H9 (cell line): ENCODE data around the gene DPM2. TPM values are rescaled to one million over a fixed set of nuclear protein-coding genes. Genes with fewer than 3 reads are reported as not detected.

ENCODE experiments used
- DNase-seq: peaks from one replicate; pipeline ENCODE4 v3.0.0-alpha.2; 2017
- H2AFZ ChIP-seq: one replicate; pipeline ENCODE4 v1.6.1; 2013; ENCODE audit warnings: mild to moderate bottlenecking, low read length, control low read depth, moderate library complexity
- H2AK5ac ChIP-seq: 2 replicates; pipeline ENCODE4 v1.6.1; 2013; ENCODE audit warnings: low read length, control low read depth, mixed read lengths; ENCODE audit not compliant: insufficient read length
- H2BK120ac ChIP-seq: one replicate; pipeline ENCODE4 v1.6.1; 2013; ENCODE audit warnings: low read depth, mild to moderate bottlenecking, low read length, control low read depth, inconsistent platforms; ENCODE audit not compliant: poor library complexity, severe bottlenecking
- H2BK12ac ChIP-seq: 2 replicates; pipeline ENCODE4 v1.6.1; 2013; ENCODE audit warnings: low read length, control low read depth, mixed read lengths, low read depth; ENCODE audit not compliant: insufficient read length
- H2BK15ac ChIP-seq: 2 replicates; pipeline ENCODE4 v1.6.1; 2013; ENCODE audit warnings: low read depth, low read length, control low read depth
- H2BK20ac ChIP-seq: one replicate; pipeline ENCODE4 v1.6.1; 2013; ENCODE audit warnings: low read depth, mild to moderate bottlenecking, low read length, control low read depth, inconsistent platforms; ENCODE audit not compliant: poor library complexity, severe bottlenecking
- H2BK5ac ChIP-seq: 2 replicates; pipeline ENCODE4 v1.6.1; 2013; ENCODE audit warnings: low read length, control low read depth, mixed read lengths; ENCODE audit not compliant: insufficient read length
- H3K14ac ChIP-seq: 2 replicates; pipeline ENCODE4 v1.6.1; 2013; ENCODE audit warnings: low read length, control low read depth; ENCODE audit not compliant: insufficient read depth
- H3K18ac ChIP-seq: 2 replicates; pipeline ENCODE4 v1.6.1; 2013; ENCODE audit warnings: low read depth, mild to moderate bottlenecking, mixed read lengths, low read length, control low read depth; ENCODE audit not compliant: insufficient read length
- H3K23ac ChIP-seq: 2 replicates; pipeline ENCODE4 v1.6.1; 2013; ENCODE audit warnings: low read length, control low read depth, mixed read lengths, low read depth; ENCODE audit not compliant: insufficient read length
- H3K23me2 ChIP-seq: 2 replicates; pipeline ENCODE4 v1.6.1; 2013; ENCODE audit warnings: low read depth, mild to moderate bottlenecking, mixed read lengths, low read length, control low read depth; ENCODE audit not compliant: insufficient read length, poor library complexity, severe bottlenecking
- H3K27ac ChIP-seq: 2 replicates; pipeline ENCODE4 v1.5.1; 2013; ENCODE audit warnings: low read length, control low read depth, mixed read lengths, low read depth; ENCODE audit not compliant: insufficient read length
- H3K27me3 ChIP-seq: 2 replicates; pipeline ENCODE4 v1.6.1; 2013; ENCODE audit warnings: low read length, control low read depth, inconsistent platforms; ENCODE audit not compliant: insufficient read depth
- H3K4ac ChIP-seq: 2 replicates; pipeline ENCODE4 v1.6.1; 2013; ENCODE audit warnings: low read depth, mild to moderate bottlenecking, control low read depth, inconsistent platforms, low read length, moderate library complexity
- H3K4me1 ChIP-seq: 2 replicates; pipeline ENCODE4 v1.6.1; 2013; ENCODE audit warnings: low read length, control low read depth, inconsistent platforms; ENCODE audit not compliant: insufficient read depth
- H3K4me2 ChIP-seq: 2 replicates; pipeline ENCODE4 v1.6.1; 2013; ENCODE audit warnings: low read length, control low read depth, mixed read lengths; ENCODE audit not compliant: insufficient read length, insufficient read depth
- H3K56ac ChIP-seq: 2 replicates; pipeline ENCODE4 v1.6.1; 2013; ENCODE audit warnings: low read depth, mild to moderate bottlenecking, mixed read lengths, low read length, control low read depth; ENCODE audit not compliant: insufficient read length
- H3K79me1 ChIP-seq: 2 replicates; pipeline ENCODE4 v1.6.1; 2013; ENCODE audit warnings: low read depth, mild to moderate bottlenecking, moderate library complexity, low read length, control low read depth, inconsistent platforms; ENCODE audit not compliant: insufficient read depth, poor library complexity, severe bottlenecking
- H3K79me2 ChIP-seq: 2 replicates; pipeline ENCODE4 v1.6.1; 2013; ENCODE audit warnings: low read length, control low read depth, inconsistent platforms; ENCODE audit not compliant: insufficient read depth
- H3K9ac ChIP-seq: 2 replicates; pipeline ENCODE4 v1.6.1; 2013; ENCODE audit warnings: low read length, control low read depth, mixed read lengths; ENCODE audit not compliant: insufficient read length; ENCODE audit errors: extremely low read depth
- H3K9me3 ChIP-seq: one replicate; pipeline ENCODE4 v1.6.1; 2013; ENCODE audit warnings: low read depth, low read length, inconsistent platforms; ENCODE audit not compliant: control insufficient read depth
- H3T11ph ChIP-seq: one replicate; pipeline ENCODE4 v1.6.1; 2013; ENCODE audit warnings: mild to moderate bottlenecking, low read length, control low read depth, inconsistent platforms
- H4K20me1 ChIP-seq: one replicate; pipeline ENCODE4 v1.6.1; 2013; ENCODE audit not compliant: control insufficient read depth, insufficient read length, insufficient read depth
- H4K5ac ChIP-seq: 2 replicates; pipeline ENCODE4 v1.6.1; 2013; ENCODE audit warnings: low read depth, mild to moderate bottlenecking, mixed read lengths, low read length, control low read depth; ENCODE audit not compliant: insufficient read length
- H4K8ac ChIP-seq: replicated peaks from 2 replicates; pipeline ENCODE4 v1.6.1; 2013; ENCODE audit warnings: low read length, control low read depth, mixed read lengths, low read depth; ENCODE audit not compliant: insufficient read length
- H4K91ac ChIP-seq: 2 replicates; pipeline ENCODE4 v1.6.1; 2013; ENCODE audit warnings: low read depth, mild to moderate bottlenecking, moderate library complexity, mixed read lengths, low read length, control low read depth; ENCODE audit not compliant: insufficient read length
- H3K27ac Mint-ChIP-seq, 3 experiments: 2 replicates in 2 of 3; 3 replicates in 1 of 3; pipeline ENCODE4 v1.8.0; 2020 to 2021; ENCODE audit warnings: mixed read lengths in 3 of 3, mild to moderate bottlenecking in 1 of 3, moderate library complexity in 1 of 3
- H3K27me3 Mint-ChIP-seq: 2 replicates; pipeline ENCODE4 v1.8.0; 2021; ENCODE audit warnings: low read depth, mild to moderate bottlenecking, moderate library complexity, mixed read lengths
- H3K36me3 Mint-ChIP-seq, 3 experiments: 2 replicates in 2 of 3; 3 replicates in 1 of 3; pipeline ENCODE4 v1.8.0; 2020 to 2021; ENCODE audit warnings: low read depth in 3 of 3, mixed read lengths in 3 of 3; ENCODE audit not compliant: insufficient read depth in 1 of 3
- H3K4me1 Mint-ChIP-seq, 2 experiments: 2 replicates each; pipeline ENCODE4 v1.8.0; 2020; ENCODE audit warnings: mixed read lengths in 2 of 2
- H3K4me3 Mint-ChIP-seq, 2 experiments: 2 replicates in 1 of 2; 3 replicates in 1 of 2; pipeline ENCODE4 v1.8.0; 2020 to 2021; ENCODE audit warnings: mild to moderate bottlenecking in 2 of 2, mixed read lengths in 2 of 2, moderate library complexity in 1 of 2
- H3K9me3 Mint-ChIP-seq, 2 experiments: 2 replicates in 1 of 2; 3 replicates in 1 of 2; pipeline ENCODE4 v1.8.0; 2020; ENCODE audit warnings: mild to moderate bottlenecking in 2 of 2, mixed read lengths in 2 of 2, moderate library complexity in 1 of 2
- CTCF ChIP-seq: fragments of 200-600 bp; sonication (generic); conservative IDR thresholded peaks from 3 replicates; pipeline ENCODE4 v1.8.0; 2021; ENCODE audit warnings: antibody characterized with exemption, mild to moderate bottlenecking
- WGBS: extraction: QIAGEN DNeasy Blood & Tissue Kit; methylation state at CpG from one replicate; pipeline ENCODE4 v1.1.7; 2013; ENCODE audit warnings: missing lambda C conversion rate, low lambda C conversion rate, mixed read lengths; ENCODE audit not compliant: insufficient read length; ENCODE audit errors: extremely low coverage; 5-methylcytosine and 5-hydroxymethylcytosine counted together
- total RNA-seq: library from RNA; stranded (reverse); gene quantifications from 2 replicates; pipeline ENCODE4 v1.2.1, GENCODE V29; 2021

DPM2 gene
- total RNA-seq, 1 experiment from 2014 or later = 46.1 TPM

- peaks cover 24% of the 10 kb centered on the region; the same call in 1 of the 2 replicates for H3K79me2 ChIP-seq
- no peak for TF ChIP-seq CTCF
- no peaks in the 10 kb centered on the region for H3K27me3 ChIP-seq
These were observed 28.9 kb upstream of the DPM2 start for GRCh38 chr9:127966416-127967150.

More at GRCh38 chr9:127966416-127967150, 28.9 kb upstream of the DPM2 start:
- no peak overlapping the region for H2BK5ac ChIP-seq
- no peak overlapping the region for H2BK12ac ChIP-seq
- no peaks in the 10 kb centered on the region for H3K23me2 ChIP-seq
- H3T11ph ChIP-seq = no peak overlapping the region
- Mint-ChIP-seq H3K36me3 (peaks cover 0 to 12% (median under 1%) of the 10 kb centered on the region in 3 experiments; a peak in 4 of 7 replicates), H3K27ac (peak overlapping the region in 2 of 3 experiments; percentile 44 to 82; a peak in 2 of 7 replicates), H3K27me3 (no peaks in the 10 kb centered on the region), H3K9me3 (no peaks in the 10 kb centered on the region; a peak in 1 of 5 replicates), H3K4me1 (peaks cover 66 to 85% of the 10 kb centered on the region in 2 experiments), H3K4me3 (no peak overlapping the region)
- no peak overlapping the region for H3K23ac ChIP-seq
- peaks cover 5% of the 10 kb centered on the region for H3K79me1 ChIP-seq
- no peak for DNase-seq
- H4K91ac ChIP-seq = no peak overlapping the region
- no peaks in the 10 kb centered on the region for H3K9me3 ChIP-seq
- no peak overlapping the region for H2BK20ac ChIP-seq
- no CpG with 5 or more reads among the region's 8 CpGs for WGBS
- H2BK15ac ChIP-seq = no peak overlapping the region
- H3K4ac ChIP-seq = no peak overlapping the region
- no peak overlapping the region for H4K5ac ChIP-seq
- H3K9ac ChIP-seq = no peak overlapping the region
- H3K4me1 ChIP-seq = peaks cover 1% of the 10 kb centered on the region; the same call in 1 of the 2 replicates
- no peak overlapping the region for H4K8ac ChIP-seq
- no peak overlapping the region for H2AFZ ChIP-seq
- no peak overlapping the region for H3K14ac ChIP-seq
- H4K20me1 ChIP-seq = peaks cover 2% of the 10 kb centered on the region
- H3K18ac ChIP-seq = no peak overlapping the region
- H2AK5ac ChIP-seq = no peak overlapping the region
- no peak overlapping the region for H3K56ac ChIP-seq
- H2BK120ac ChIP-seq = no peak overlapping the region
- no peak overlapping the region for H3K27ac ChIP-seq
- H3K4me2 ChIP-seq = no peak overlapping the region
